HEK293 (cell line): ENCODE data around the gene RSU1.

ENCODE experiments used
- CTCF ChIA-PET: fragments of 350-600 bp; formaldehyde crosslinking; extraction: SDS; loops from one replicate; lab custom pipeline; 2021; ENCODE audit warnings: antibody characterized with exemption; lab: Yijun Ruan, JAX
- POLR2A ChIA-PET: fragments of 300-600 bp; formaldehyde crosslinking; extraction: SDS; loops from one replicate; lab custom pipeline; 2020; ENCODE audit warnings: antibody characterized with exemption, inconsistent platforms; lab: Yijun Ruan, JAX
- H3K27ac ChIP-seq: fragments of 200-500 bp; sonication (Bioruptor generic); 2 replicates; pipeline ENCODE4 v1.5.1; 2014; ENCODE audit warnings: low read depth, low read length, control low read depth, inconsistent platforms; ENCODE audit errors: extremely low read depth
- H3K36me3 ChIP-seq, 2 experiments: fragments of 200-500 bp in 1 of 2; sonication (Bioruptor generic) in 1 of 2; 1 replicate in 1 of 2; 2 replicates in 1 of 2; pipeline ENCODE4 v1.5.1; 2014 to 2017; ENCODE audit warnings: inconsistent platforms in 2 of 2, low read length in 2 of 2; ENCODE audit not compliant: control insufficient read depth in 2 of 2, insufficient read depth in 1 of 2
- H3K4me1 ChIP-seq: fragments of 200-500 bp; sonication (Bioruptor generic); 2 replicates; pipeline ENCODE4 v1.5.1; 2014; ENCODE audit warnings: mild to moderate bottlenecking, low read length, inconsistent platforms; ENCODE audit not compliant: control insufficient read depth, insufficient read depth
- H3K4me3 ChIP-seq: 2 replicates; pipeline ENCODE4 v1.5.1; 2011; ENCODE audit warnings: low read depth, mild to moderate bottlenecking, control low read depth, low read length, moderate library complexity
- H3K9me3 ChIP-seq: fragments of 200-500 bp; sonication (Bioruptor generic); 2 replicates; pipeline ENCODE4 v1.5.1; 2014; ENCODE audit warnings: low read depth, low read length, inconsistent platforms; ENCODE audit not compliant: control insufficient read depth, insufficient read depth
- ELK4 ChIP-seq: IDR thresholded peaks from 2 replicates; pipeline ENCODE4 v1.6.1; 2011; ENCODE audit warnings: mild to moderate bottlenecking, low read depth, low read length, borderline replicate concordance
- SCRT2 ChIP-seq: fragments of 450-650 bp; formaldehyde crosslinking; IDR thresholded peaks from 2 replicates; pipeline ENCODE4 v1.5.1; 2016; ENCODE audit warnings: missing biosample characterization, missing genetic modification characterization
- YY1 ChIP-seq: fragments of 450-650 bp; formaldehyde crosslinking; IDR thresholded peaks from 2 replicates; pipeline ENCODE4 v1.5.1; 2018; ENCODE audit warnings: missing biosample characterization, missing genetic modification characterization
- YY2 ChIP-seq: fragments of 450-650 bp; formaldehyde crosslinking; IDR thresholded peaks from 2 replicates; pipeline ENCODE4 v1.5.1; 2016; ENCODE audit warnings: missing biosample characterization, missing genetic modification characterization
- ZEB2 ChIP-seq: fragments of 450-650 bp; formaldehyde crosslinking; IDR thresholded peaks from 2 replicates; pipeline ENCODE4 v1.5.1; 2016; ENCODE audit warnings: missing biosample characterization, missing genetic modification characterization
- ZFHX2 ChIP-seq: fragments of 450-650 bp; formaldehyde crosslinking; conservative IDR thresholded peaks from 2 replicates; pipeline ENCODE4 v1.5.1; 2016; ENCODE audit warnings: missing biosample characterization, missing genetic modification characterization
- ZFP3 ChIP-seq: fragments of 450-650 bp; formaldehyde crosslinking; IDR thresholded peaks from 2 replicates; pipeline ENCODE4 v1.5.1; 2016; ENCODE audit warnings: low read depth, missing biosample characterization, missing genetic modification characterization
- ZFP69B ChIP-seq: fragments of 450-650 bp; formaldehyde crosslinking; IDR thresholded peaks from 2 replicates; pipeline ENCODE4 v1.5.1; 2016; ENCODE audit warnings: missing biosample characterization, missing genetic modification characterization
- ZNF114 ChIP-seq: fragments of 450-650 bp; formaldehyde crosslinking; IDR thresholded peaks from 2 replicates; pipeline ENCODE4 v1.5.0; 2017; ENCODE audit warnings: missing biosample characterization, missing genetic modification characterization
- ZNF132 ChIP-seq: fragments of 450-650 bp; formaldehyde crosslinking; IDR thresholded peaks from 2 replicates; pipeline ENCODE4 v1.5.1; 2017; ENCODE audit warnings: missing biosample characterization, missing genetic modification characterization, borderline replicate concordance
- ZNF184 ChIP-seq: fragments of 450-650 bp; IDR thresholded peaks from 2 replicates; pipeline ENCODE4 v1.5.1; 2018; ENCODE audit warnings: missing biosample characterization, mild to moderate bottlenecking, missing genetic modification characterization
- ZNF214 ChIP-seq: fragments of 450-650 bp; formaldehyde crosslinking; IDR thresholded peaks from 2 replicates; pipeline ENCODE4 v1.5.1; 2017; ENCODE audit warnings: missing biosample characterization, mild to moderate bottlenecking, missing genetic modification characterization, borderline replicate concordance
- ZNF221 ChIP-seq: fragments of 450-650 bp; formaldehyde crosslinking; IDR thresholded peaks from 2 replicates; pipeline ENCODE4 v1.5.1; 2017; ENCODE audit warnings: missing biosample characterization, missing genetic modification characterization, borderline replicate concordance
- ZNF362 ChIP-seq: fragments of 450-650 bp; formaldehyde crosslinking; IDR thresholded peaks from 2 replicates; pipeline ENCODE4 v1.5.1; 2016; ENCODE audit warnings: missing biosample characterization, missing genetic modification characterization
- ZNF37A ChIP-seq: fragments of 450-650 bp; IDR thresholded peaks from 2 replicates; pipeline ENCODE4 v1.5.1; 2018; ENCODE audit warnings: missing biosample characterization, missing genetic modification characterization
- ZNF433 ChIP-seq: fragments of 450-650 bp; formaldehyde crosslinking; IDR thresholded peaks from 2 replicates; pipeline ENCODE4 v1.5.1; 2016; ENCODE audit warnings: missing biosample characterization, missing genetic modification characterization, low read depth
- ZNF513 ChIP-seq: fragments of 450-650 bp; IDR thresholded peaks from 2 replicates; pipeline ENCODE4 v1.5.1; 2018; ENCODE audit warnings: missing biosample characterization, missing genetic modification characterization
- ZNF514 ChIP-seq: fragments of 450-650 bp; formaldehyde crosslinking; IDR thresholded peaks from 2 replicates; pipeline ENCODE4 v1.5.1; 2016; ENCODE audit warnings: missing biosample characterization, missing genetic modification characterization
- ZNF544 ChIP-seq: fragments of 450-650 bp; formaldehyde crosslinking; IDR thresholded peaks from 2 replicates; pipeline ENCODE4 v1.5.0; 2017; ENCODE audit warnings: missing biosample characterization, missing genetic modification characterization
- ZNF580 ChIP-seq: fragments of 450-650 bp; formaldehyde crosslinking; IDR thresholded peaks from 2 replicates; pipeline ENCODE4 v1.5.1; 2016; ENCODE audit warnings: missing biosample characterization, missing genetic modification characterization
- ZNF610 ChIP-seq: fragments of 450-650 bp; formaldehyde crosslinking; IDR thresholded peaks from 2 replicates; pipeline ENCODE4 v1.5.1; 2016; ENCODE audit warnings: missing biosample characterization, missing genetic modification characterization, borderline replicate concordance
- ZNF658 ChIP-seq: fragments of 450-650 bp; formaldehyde crosslinking; IDR thresholded peaks from 2 replicates; pipeline ENCODE4; 2016; ENCODE audit warnings: missing biosample characterization, missing genetic modification characterization
- ZNF664 ChIP-seq: fragments of 450-650 bp; formaldehyde crosslinking; IDR thresholded peaks from 2 replicates; pipeline ENCODE4 v1.5.1; 2016; ENCODE audit warnings: missing biosample characterization, missing genetic modification characterization
- ZNF830 ChIP-seq: fragments of 450-650 bp; IDR thresholded peaks from 2 replicates; pipeline ENCODE4 v1.5.0; 2018; ENCODE audit warnings: missing biosample characterization, missing genetic modification characterization, low read depth, mild to moderate bottlenecking, moderate library complexity

RSU1 gene

GRCh38 chr10:16852624-16853023, 35.4 kb upstream of the RSU1 start:
- peaks cover 4% of the 10 kb centered on the region; the same call in 1 of the 2 replicates for H3K4me1 ChIP-seq
- TF ChIP-seq ZNF830 (tag by site-specific recombination) (no peak), ZFHX2 (tag by site-specific recombination) (no peak), ZNF610 (tag by site-specific recombination) (no peak), ELK4 (no peak), YY1 (tag by site-specific recombination) (no peak), SCRT2 (no peak), ZNF114 (tag by site-specific recombination) (no peak), ZNF664 (tag by site-specific recombination) (no peak), ZNF658 (tag by site-specific recombination) (no peak), ZNF514 (tag by site-specific recombination) (no peak)
- CTCF ChIA-PET: interaction anchor here (0.5 to 1.6 kb wide), 17 partner anchors 11 to 976 kb away, joined by 3 to 9 read pairs (median 3); no protein-coding TSS in a partner anchor
- H3K27ac ChIP-seq: no peak overlapping the region
- POLR2A ChIA-PET: interaction anchor here (1.4 kb wide), 1 partner anchor 35 kb away, joined by 5 read pairs; the partner anchor contains the start of gene RSU1
- H3K9me3 ChIP-seq: no peaks in the 10 kb centered on the region
- H3K4me3 ChIP-seq: no peak overlapping the region
- H3K36me3 ChIP-seq: no peaks in the 10 kb centered on the region

GRCh38 chr10:16848562-16849154, 31.4 kb upstream of the RSU1 start:
- Histone ChIP-seq H3K27ac (no peak overlapping the region), H3K9me3 (no peaks in the 10 kb centered on the region), H3K4me3 (no peak overlapping the region), H3K4me1 (no peaks in the 10 kb centered on the region), H3K36me3 (no peaks in the 10 kb centered on the region)
- POLR2A ChIA-PET: no interaction called here
- TF ChIP-seq ZNF362 (tag by site-specific recombination) (peak; percentile 39; the same call in 1 of the 2 replicates), ZNF580 (tag by site-specific recombination) (no peak), ZNF214 (tag by site-specific recombination) (no peak), ZNF221 (tag by site-specific recombination) (no peak), YY2 (no peak)
- CTCF ChIA-PET: interaction anchor here (0.6 to 2.4 kb wide), 4 partner anchors 21 to 560 kb away, joined by 3 to 10 read pairs (median 4); no protein-coding TSS in a partner anchor

- Histone ChIP-seq H3K4me3 (no peak overlapping the region), H3K4me1 (no peaks in the 10 kb centered on the region), H3K9me3 (no peaks in the 10 kb centered on the region), H3K27ac (no peak overlapping the region), H3K36me3 (no peaks in the 10 kb centered on the region)
- CTCF ChIA-PET: interaction anchor here (1.1 to 2.4 kb wide), 2 partner anchors 20 to 409 kb away, joined by 4 to 10 read pairs; no protein-coding TSS in a partner anchor
- POLR2A ChIA-PET: interaction anchor here (0.6 kb wide), 1 partner anchor 280 kb away, joined by 3 read pairs; no protein-coding TSS in a partner anchor
- TF ChIP-seq ZNF544 (tag by site-specific recombination) (no peak), ZEB2 (tag by site-specific recombination) (no peak), ZFP69B (tag by site-specific recombination) (no peak), ZNF580 (tag by site-specific recombination) (no peak), ZNF433 (tag by site-specific recombination) (no peak), ZFP3 (tag by site-specific recombination) (no peak), ZNF184 (tag by site-specific recombination) (no peak), ELK4 (no peak), ZNF37A (tag by site-specific recombination) (no peak), ZNF132 (tag by site-specific recombination) (no peak), ZNF513 (no peak)
Observed at GRCh38 chr10:16847644-16848043, 30.4 kb upstream of the RSU1 start.
